Measurements from ENCODE around the gene CDC42BPB.
A peak's percentile ranks its signal among the peaks of the same experiment; 100 is the strongest.

CDC42BPB gene

GRCh38 chr14:103104654-103105452 is 47.5 kb upstream of the CDC42BPB start (continued):
- TF ChIP-seq ZNF214 (tag by site-specific recombination; IDR thresholded peaks at IDR 0.05; ENCODE audit: borderline replicate concordance) = no peak
- TF ChIP-seq ZNF211 (tag by site-specific recombination; IDR thresholded peaks at IDR 0.05; ENCODE audit: low read depth) = peak; percentile 56; the same call in 1 of the 2 replicates
- peak; percentile 86 for TF ChIP-seq ZNF843 (tag by site-specific recombination; IDR thresholded peaks at IDR 0.05)
- TF ChIP-seq ZNF513 (tag by site-specific recombination; IDR thresholded peaks at IDR 0.05) = no peak
- TF ChIP-seq ZNF280D (tag by site-specific recombination; IDR thresholded peaks at IDR 0.05) = 0 out of 2 replicates have a peak, but pooled peaks have one; percentile 24
- TF ChIP-seq BCL11A (tag by site-specific recombination; IDR thresholded peaks at IDR 0.05; ENCODE audit: low read depth) = peak; percentile 79
- peak; percentile 94 for TF ChIP-seq BCL11B (tag by site-specific recombination; IDR thresholded peaks at IDR 0.05; ENCODE audit: low read depth)
- TF ChIP-seq ZSCAN30 (tag by site-specific recombination; IDR thresholded peaks at IDR 0.05) = no peak
- peak; percentile 92 for TF ChIP-seq ZBTB48 (tag by site-specific recombination; IDR thresholded peaks at IDR 0.05)
- 0 out of 2 replicates have a peak, but pooled peaks have one; percentile 33 for TF ChIP-seq SP2 (tag by site-specific recombination; IDR thresholded peaks at IDR 0.05)
- TF ChIP-seq KLF16 (tag by site-specific recombination; IDR thresholded peaks at IDR 0.05) = peak; percentile 74
- TF ChIP-seq ZNF473 (tag by site-specific recombination; IDR thresholded peaks at IDR 0.05) = peak; percentile 80; the same call in 1 of the 2 replicates
- TF ChIP-seq ZNF155 (tag by site-specific recombination; IDR thresholded peaks at IDR 0.05) = no peak
- TF ChIP-seq HIC1 (tag by site-specific recombination; IDR thresholded peaks at IDR 0.05) = peak; percentile 78; the same call in 1 of the 2 replicates
- 0 out of 2 replicates have a peak, but pooled peaks have one; percentile 37 for TF ChIP-seq RBAK (tag by site-specific recombination; IDR thresholded peaks at IDR 0.05)
- peak; percentile 99 for TF ChIP-seq ZNF2 (tag by site-specific recombination; IDR thresholded peaks at IDR 0.05)
- peak; percentile 89; the same call in 1 of the 2 replicates for TF ChIP-seq ZNF169 (tag by site-specific recombination; IDR thresholded peaks at IDR 0.05)
- TF ChIP-seq ZFP69B (tag by site-specific recombination; IDR thresholded peaks at IDR 0.05) = peak; percentile 89
- TF ChIP-seq IKZF3 (tag by site-specific recombination; IDR thresholded peaks at IDR 0.05) = no peak
- TF ChIP-seq ZNF354C (tag by site-specific recombination; IDR thresholded peaks at IDR 0.05; ENCODE audit: borderline replicate concordance, low read depth) = no peak
- peak; percentile 80 for TF ChIP-seq ZNF580 (tag by site-specific recombination; IDR thresholded peaks at IDR 0.05)
- no peak for TF ChIP-seq ZNF341 (tag by site-specific recombination; IDR thresholded peaks at IDR 0.05; ENCODE audit: low read depth)
- TF ChIP-seq ZNF423 (tag by site-specific recombination; IDR thresholded peaks at IDR 0.05) = no peak
- no peak; the same call in 1 of the 2 replicates for TF ChIP-seq ZNF175 (tag by site-specific recombination; IDR thresholded peaks at IDR 0.05)
- TF ChIP-seq EGR2 (tag by site-specific recombination; IDR thresholded peaks at IDR 0.05; ENCODE audit: low read depth) = peak; percentile 95
- TF ChIP-seq ZNF274 (IDR thresholded peaks at IDR 0.05; ENCODE audit: low read length) = no peak
- TF ChIP-seq ZNF274 (tag by site-specific recombination; IDR thresholded peaks at IDR 0.05; ENCODE audit: borderline replicate concordance) = no peak
- 0 out of 2 replicates have a peak, but pooled peaks have one; percentile 64 for TF ChIP-seq ZNF311 (tag by site-specific recombination; IDR thresholded peaks at IDR 0.05; ENCODE audit: borderline replicate concordance)
- TF ChIP-seq REPIN1 (tag by site-specific recombination; IDR thresholded peaks at IDR 0.05; ENCODE audit: low read depth) = 0 out of 2 replicates have a peak, but pooled peaks have one; percentile 89
- peak; percentile 72 for TF ChIP-seq ZNF629 (tag by site-specific recombination; IDR thresholded peaks at IDR 0.05)
- no peak for TF ChIP-seq PRDM4 (tag by site-specific recombination; IDR thresholded peaks at IDR 0.05)
